Astrocyte of the hippocampus (primary cell): ENCODE data around the gene ZNF626.
A peak's percentile ranks its signal among the peaks of the same experiment; 100 is the strongest.
"Not testable (repeated sequence)": the region's sequence is repeated elsewhere in the genome, so short reads cannot be mapped to it uniquely, and the experiment has no call there.

Source experiments
- DNase-seq: peaks from one replicate; pipeline ENCODE4 v3.0.0; 2011; ENCODE audit warnings: low read depth, low spot score

ZNF626 gene

GRCh38 chr19:20661150-20661819 is at the start of gene ZNF626:
ZNF626 (minus strand) TSS chr19:20661571; CDS start chr19:20661446, 125 bp downstream.
- peak; percentile 99 for DNase-seq

GRCh38 chr19:20669263-20669662 is 7.9 kb upstream of the ZNF626 start:
- DNase-seq = no peak

- DNase-seq = no peak
These were observed 5.9 kb upstream of the ZNF626 start for GRCh38 chr19:20667281-20667680.

DNA sequence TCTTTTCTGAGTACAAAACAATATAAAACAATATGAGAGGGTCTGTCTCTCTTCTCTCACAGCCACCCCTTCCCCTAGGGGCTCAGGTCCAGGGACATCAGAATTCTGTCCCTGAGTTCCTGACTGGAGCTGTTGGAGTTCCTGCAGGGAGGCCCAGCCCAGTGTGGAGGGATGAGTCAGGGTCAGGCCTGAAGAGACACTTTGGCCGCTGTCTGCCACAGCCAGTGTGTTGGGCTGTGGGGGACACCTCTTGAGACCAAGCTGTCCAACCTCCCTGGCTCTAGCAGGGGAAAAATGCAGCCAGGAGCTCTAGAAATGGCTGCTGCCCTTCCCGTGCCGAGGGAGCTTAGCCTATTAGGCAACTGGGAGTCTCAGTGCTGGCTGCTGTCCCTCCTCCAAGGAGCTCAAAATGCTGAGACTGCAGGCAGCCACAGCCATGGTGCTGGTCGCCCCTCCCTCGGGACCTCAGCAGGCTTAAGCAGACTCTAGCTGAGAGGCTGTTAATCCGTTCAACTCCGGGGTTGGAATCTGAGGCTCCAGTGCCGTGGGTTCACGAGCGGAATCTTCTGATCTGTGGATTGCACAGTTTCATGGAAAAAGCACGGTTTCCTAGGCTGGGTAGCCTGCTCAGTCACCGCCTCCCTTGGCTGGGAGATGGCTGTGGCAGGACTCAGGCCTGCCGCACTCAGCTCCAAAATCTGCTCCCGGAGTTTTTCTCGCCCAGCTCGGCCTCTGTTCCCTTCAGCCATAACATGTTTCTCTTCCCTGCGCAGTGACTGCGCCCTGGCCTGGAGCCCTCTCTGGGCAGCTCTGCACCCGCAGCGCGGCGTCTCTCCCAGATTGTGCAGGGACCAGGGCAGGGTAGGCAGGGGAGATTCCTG is 3.8 kb upstream of the ZNF626 start:
- DNase-seq = peak; percentile 18

- DNase-seq = not testable (repeated sequence)
These were observed 3.1 kb upstream of the ZNF626 start for GRCh38 chr19:20664475-20664874.

GRCh38 chr19:20662421-20663105 is 1.2 kb upstream of the ZNF626 start:
- no peak for DNase-seq

DNA sequence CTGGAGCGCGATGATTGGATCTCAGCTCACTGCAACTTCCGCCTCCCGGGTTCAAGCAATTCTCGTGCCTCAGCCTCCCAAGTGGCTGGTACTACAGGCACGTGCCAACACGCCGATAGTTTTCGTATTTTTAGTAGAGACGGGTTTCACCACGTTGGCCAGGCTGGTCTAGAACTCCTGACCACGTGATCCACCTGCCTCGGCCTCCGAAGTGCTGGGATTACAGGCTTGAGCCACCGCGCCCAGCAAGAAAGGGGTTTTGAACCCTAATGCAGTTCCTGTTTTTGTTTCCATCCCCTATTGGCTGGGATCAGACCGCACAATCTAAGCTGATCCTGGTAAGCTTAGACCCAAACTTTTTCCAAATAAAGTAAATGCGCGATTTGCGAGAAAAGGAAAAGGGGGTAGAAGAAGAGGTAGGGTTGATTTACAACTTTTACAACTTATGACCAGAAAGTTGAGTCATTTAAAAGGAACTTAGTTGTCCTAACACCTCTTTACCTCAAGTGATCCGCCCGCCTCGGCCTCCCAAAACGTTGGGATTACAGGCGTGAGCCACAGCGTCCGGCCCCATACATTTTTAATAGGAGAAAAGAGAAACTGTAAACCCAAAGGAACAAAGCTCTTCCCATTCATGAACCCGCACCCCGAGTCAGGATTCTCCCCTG is 764 bp downstream of the ZNF626 start:
- no peak for DNase-seq

DNA sequence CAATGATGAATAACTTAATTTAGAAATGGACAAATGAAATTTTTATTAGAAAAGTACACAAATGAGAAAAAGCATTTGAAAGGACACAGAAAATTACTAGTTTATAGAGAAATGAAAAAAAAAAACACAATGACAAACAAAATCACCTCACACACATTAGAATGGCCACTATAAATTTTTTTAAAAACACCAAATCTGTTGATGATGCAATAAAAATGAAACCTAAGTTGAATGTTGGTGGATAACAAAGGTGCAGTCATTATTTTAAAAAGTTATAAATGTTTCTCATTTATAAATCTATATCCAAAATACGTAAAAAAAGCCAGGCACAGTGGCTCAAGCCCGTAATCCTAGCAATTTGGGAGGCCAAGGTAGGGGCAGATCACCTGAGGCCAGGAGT is 20.8 kb downstream of the ZNF626 start:
- no peak for DNase-seq

GRCh38 chr19:20640023-20640422 is 21.3 kb downstream of the ZNF626 start:
- no peak for DNase-seq

DNA sequence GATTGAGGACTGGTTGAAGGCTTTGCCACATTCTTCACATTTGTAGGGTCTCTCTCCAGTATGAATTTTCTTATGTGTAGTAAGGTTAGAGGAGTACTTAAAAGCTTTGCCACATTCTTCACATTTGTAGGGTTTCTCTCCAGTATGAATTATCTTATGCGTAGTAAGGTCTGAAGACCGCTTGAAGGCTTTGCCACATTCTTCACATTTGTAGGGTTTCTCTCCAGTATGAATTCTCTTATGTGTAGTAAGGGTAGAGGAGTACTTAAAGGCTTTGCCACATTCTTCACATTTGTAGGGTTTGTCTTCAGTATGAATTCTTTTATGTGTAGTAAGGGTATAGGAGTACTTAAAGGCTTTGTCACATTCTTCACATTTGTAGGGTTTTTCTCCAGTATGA is 36.8 kb downstream of the ZNF626 start:
- not testable (repeated sequence) for DNase-seq

GRCh38 chr19:20616071-20616470 is 45.3 kb downstream of the ZNF626 start:
- no peak for DNase-seq

GRCh38 chr19:20614971-20615370 is 46.4 kb downstream of the ZNF626 start:
- not testable (repeated sequence) for DNase-seq

DNA sequence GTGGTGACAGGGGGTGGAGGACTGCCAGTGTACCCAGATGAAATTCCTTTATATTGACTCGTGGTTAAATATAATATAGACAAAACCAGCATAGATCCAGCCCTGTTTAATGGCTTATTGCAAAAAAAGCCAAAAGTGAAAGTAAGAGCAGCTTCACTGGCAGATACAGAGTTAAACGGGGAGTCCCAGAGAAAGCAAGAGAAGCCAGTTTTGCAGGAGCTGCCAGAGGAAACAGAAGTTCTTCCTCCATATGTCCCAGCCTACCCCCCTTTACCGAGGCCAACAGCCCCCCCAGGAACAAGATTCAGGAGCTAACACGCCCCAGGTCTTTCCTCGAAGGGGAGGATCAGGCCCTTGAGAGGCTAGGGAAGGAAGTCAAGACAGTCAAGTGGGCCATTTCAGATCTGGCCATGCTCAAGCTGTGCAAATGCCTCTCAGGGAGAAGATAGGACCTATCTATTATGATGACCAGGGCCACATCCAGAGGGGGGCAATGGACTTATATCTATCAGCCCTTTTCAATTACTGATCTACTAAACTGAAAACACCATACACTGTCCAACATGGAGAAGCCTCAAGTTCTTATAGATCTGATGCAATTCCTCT is 48.6 kb downstream of the ZNF626 start:
- no peak for DNase-seq

DNA sequence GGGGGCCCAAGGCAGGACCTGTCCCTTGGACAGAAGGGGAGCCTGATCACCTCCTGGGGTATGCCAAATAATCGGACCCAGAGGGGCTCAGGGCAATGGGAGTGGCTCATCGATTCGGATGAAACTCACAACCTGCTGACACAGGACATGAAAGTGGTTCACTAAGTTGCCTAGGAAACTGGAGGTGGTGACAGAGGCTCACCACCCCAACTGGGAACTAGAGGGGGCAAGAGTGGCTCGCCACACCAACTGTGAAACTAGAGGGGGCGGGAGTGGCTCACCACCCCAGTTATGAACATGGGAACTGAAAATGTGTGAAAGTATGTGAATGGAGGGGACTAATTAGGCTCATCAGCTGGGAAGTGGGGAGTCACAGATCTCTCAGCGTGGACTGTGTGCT is 49.5 kb downstream of the ZNF626 start:
- no peak for DNase-seq

DNA sequence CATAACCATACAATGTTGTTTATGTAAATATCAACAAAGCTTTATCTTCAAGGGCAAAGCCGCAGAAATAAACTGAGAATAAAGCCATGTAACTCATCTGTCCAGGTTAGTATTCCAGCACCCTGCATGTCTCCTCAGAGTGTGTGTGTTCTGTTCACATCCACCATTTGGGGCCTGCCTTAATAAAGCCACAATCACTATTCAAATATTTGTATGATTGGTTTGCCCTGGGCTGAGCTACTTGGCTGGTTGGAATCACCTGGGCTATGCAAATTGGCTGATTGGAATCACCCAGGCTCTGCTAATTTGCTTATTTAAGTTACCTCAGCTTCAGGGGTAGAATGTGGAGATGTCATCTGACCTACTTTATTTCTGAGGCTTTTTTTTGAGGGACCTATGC is 53.4 kb downstream of the ZNF626 start:
- no peak for DNase-seq
